Right atrium auricular region (tissue), 2 donors: Measurements from ENCODE around the gene SCUBE2. TPM values are rescaled to one million over a fixed set of nuclear protein-coding genes. Genes with fewer than 3 reads are reported as not detected.

Experiments
- DNase-seq: peaks from one replicate; pipeline ENCODE4 v3.0.0-alpha.2; 2019; ENCODE audit warnings: low spot score
- H3K27ac ChIP-seq, 2 donors: fragments of 200-600 bp; sonication (generic); 1 replicate in 1 of 2; 2 replicates in 1 of 2; pipeline ENCODE4 v1.5.1; 2016 to 2019
- H3K27me3 ChIP-seq, 2 donors: fragments of 200-600 bp; sonication (generic); one replicate each; pipeline versions ENCODE4 v1.5.1 to v1.6.0; 2017 to 2019
- H3K36me3 ChIP-seq: fragments of 200-600 bp; sonication (generic); one replicate; pipeline ENCODE4 v1.5.1; 2016
- H3K4me1 ChIP-seq, 2 donors: fragments of 200-600 bp; sonication (generic); one replicate each; pipeline versions ENCODE4 v1.5.1 to v1.6.0; 2017 to 2019
- H3K4me3 ChIP-seq, 2 donors: fragments of 200-600 bp; sonication (generic); 1 replicate in 1 of 2; 2 replicates in 1 of 2; pipeline ENCODE4 v1.5.1; 2017 to 2019; ENCODE audit warnings: mild to moderate bottlenecking in 1 of 2, moderate library complexity in 1 of 2
- H3K9me3 ChIP-seq, 2 donors: fragments of 200-600 bp; sonication (generic); one replicate each; pipeline ENCODE4 v1.5.1; 2019
- CTCF ChIP-seq, 2 donors: fragments of 200-600 bp; sonication (generic); IDR thresholded peaks; one replicate each; pipeline ENCODE4 v1.5.1; 2019; ENCODE audit warnings: antibody characterized with exemption in 2 of 2
- total RNA-seq, 2 donors: library from RNA; depleted of rRNA; stranded (reverse); fragments of >200 nt; gene quantifications; one replicate each; pipeline ENCODE4 v1.1.0, GENCODE V29; 2016

SCUBE2 gene
- total RNA-seq, 2 donors from 2014 or later = 0.63 to 1.6 TPM

- DNase-seq = no peak
- Histone ChIP-seq H3K27ac (no peak overlapping the region), H3K9me3 (no peaks in the 10 kb centered on the region), H3K36me3 (no peaks in the 10 kb centered on the region), H3K27me3 (peaks cover 0 to 5% of the 10 kb centered on the region in 2 donors), H3K4me3 (no peak overlapping the region), H3K4me1 (peaks cover 0 to 9% of the 10 kb centered on the region in 2 donors)
- TF ChIP-seq CTCF (IDR thresholded peaks at IDR 0.05) = no peak
These were observed 1.7 kb upstream of the SCUBE2 start for GRCh38 chr11:9092853-9093778.

GRCh38 chr11:9092072-9092471 is 673 bp upstream of the SCUBE2 start:
- peak overlapping the region in 1 of 2 donors; percentile 58 for H3K4me3 ChIP-seq
- peaks cover 0 to 9% of the 10 kb centered on the region in 2 donors for H3K4me1 ChIP-seq
- TF ChIP-seq CTCF (IDR thresholded peaks at IDR 0.05) = no peak
- no peak for DNase-seq
- H3K9me3 ChIP-seq = no peaks in the 10 kb centered on the region
- H3K27ac ChIP-seq = no peak overlapping the region
- H3K27me3 ChIP-seq = peaks cover 0 to 5% of the 10 kb centered on the region in 2 donors
- H3K36me3 ChIP-seq = no peaks in the 10 kb centered on the region

- peaks cover 0 to 9% of the 10 kb centered on the region in 2 donors for H3K4me1 ChIP-seq
- no peak overlapping the region for H3K27ac ChIP-seq
- H3K27me3 ChIP-seq = peaks cover 0 to 5% of the 10 kb centered on the region in 2 donors
- no peak for DNase-seq
- H3K9me3 ChIP-seq = no peaks in the 10 kb centered on the region
- no peak for TF ChIP-seq CTCF (IDR thresholded peaks at IDR 0.05)
- peak overlapping the region; percentile 37 to 58 for H3K4me3 ChIP-seq
- H3K36me3 ChIP-seq = no peaks in the 10 kb centered on the region
These were observed 833 bp downstream of the SCUBE2 start for GRCh38 chr11:9090488-9091043.

- no peak overlapping the region for H3K4me3 ChIP-seq
- TF ChIP-seq CTCF (IDR thresholded peaks at IDR 0.05) = no peak
- H3K27ac ChIP-seq = no peak overlapping the region
- H3K36me3 ChIP-seq = no peaks in the 10 kb centered on the region
- H3K27me3 ChIP-seq = peaks cover 0 to 5% of the 10 kb centered on the region in 2 donors
- DNase-seq = no peak
- H3K9me3 ChIP-seq = no peaks in the 10 kb centered on the region
- peaks cover 0 to 9% of the 10 kb centered on the region in 2 donors for H3K4me1 ChIP-seq
These were observed 1.8 kb downstream of the SCUBE2 start for GRCh38 chr11:9089636-9090035.

- Histone ChIP-seq H3K9me3 (no peaks in the 10 kb centered on the region), H3K27me3 (peaks cover 0 to 5% of the 10 kb centered on the region in 2 donors)
- TF ChIP-seq CTCF (IDR thresholded peaks at IDR 0.05) = no peak
These were observed 2.3 kb downstream of the SCUBE2 start for GRCh38 chr11:9089061-9089460.

More at GRCh38 chr11:9089061-9089460, 2.3 kb downstream of the SCUBE2 start:
- no peak for DNase-seq
- Histone ChIP-seq H3K36me3 (no peaks in the 10 kb centered on the region), H3K4me1 (peaks cover 0 to 9% of the 10 kb centered on the region in 2 donors), H3K27ac (no peak overlapping the region), H3K4me3 (no peak overlapping the region)
